GF-D8 (cell line): ENCODE data around the gene IQCK.

Source experiments
- DNase-seq: peaks from one replicate; lab custom pipeline; 2025; lab: John Stamatoyannopoulos, UW

IQCK gene

GRCh38 chr16:19837331-19837980 lies 119.4 kb downstream of the IQCK start:
- no peak for DNase-seq

- no peak for DNase-seq
These were observed 120.1 kb downstream of the IQCK start for GRCh38 chr16:19837984-19838707.

GRCh38 chr16:19840524-19841110 lies 122.5 kb downstream of the IQCK start:
- no peak for DNase-seq

GRCh38 chr16:19841184-19841583 lies 123.1 kb downstream of the IQCK start:
- DNase-seq, result no peak

- DNase-seq, result no peak
These were observed 124.5 kb downstream of the IQCK start for GRCh38 chr16:19842426-19843157.

GRCh38 chr16:19843371-19843770 lies 125.3 kb downstream of the IQCK start:
- no peak for DNase-seq

GRCh38 chr16:19844945-19845641 lies 127.0 kb downstream of the IQCK start:
- no peak for DNase-seq

GRCh38 chr16:19846436-19846835 lies 128.4 kb downstream of the IQCK start:
- no peak for DNase-seq

GRCh38 chr16:19848756-19849155 lies 130.7 kb downstream of the IQCK start:
- DNase-seq, result no peak

- no peak for DNase-seq
These were observed 132.2 kb downstream of the IQCK start for GRCh38 chr16:19850131-19850817.

- no peak for DNase-seq
These were observed 133.4 kb downstream of the IQCK start for GRCh38 chr16:19851476-19851875.

GRCh38 chr16:19853132-19853741 lies 135.2 kb downstream of the IQCK start:
- DNase-seq, result no peak

GRCh38 chr16:19853742-19854542 lies 135.9 kb downstream of the IQCK start:
- DNase-seq, result no peak

- DNase-seq, result no peak
These were observed 136.4 kb downstream of the IQCK start for GRCh38 chr16:19854543-19854876.

GRCh38 chr16:19856120-19856519 lies 138.0 kb downstream of the IQCK start:
- no peak for DNase-seq

- DNase-seq, result no peak
These were observed 139.7 kb downstream of the IQCK start for GRCh38 chr16:19857593-19858339.

GRCh38 chr16:19858340-19859018 lies 140.4 kb downstream of the IQCK start:
- DNase-seq, result no peak

- no peak for DNase-seq
These were observed 141.1 kb downstream of the IQCK start for GRCh38 chr16:19859166-19859565.

- no peak for DNase-seq
These were observed 141.5 kb downstream of the IQCK start for GRCh38 chr16:19859603-19860002.
